Gastroesophageal sphincter (tissue), 4 donors: ENCODE measurements around the gene VWA3B. TPM values are rescaled to one million over a fixed set of nuclear protein-coding genes. Genes with fewer than 3 reads are reported as not detected.

Experiments used
- ATAC-seq: fragments of 150-250 bp; one replicate; pipeline ENCODE4 v1.9.1; 2016; ENCODE audit warnings: mild to moderate bottlenecking, moderate library complexity
- H3K27ac ChIP-seq, 4 donors: fragments of 200-600 bp; sonication (generic) in 3 of 4; 1 replicate in 3 of 4; 2 replicates in 1 of 4; pipeline ENCODE4 v1.5.1; 2016 to 2019
- H3K27me3 ChIP-seq: fragments of 200-600 bp; sonication (generic); one replicate; pipeline ENCODE4 v1.5.1; 2019
- H3K36me3 ChIP-seq, 2 donors: fragments of 200-600 bp; sonication (generic); one replicate each; pipeline ENCODE4 v1.5.1; 2019; ENCODE audit warnings: control low read depth in 1 of 2
- H3K4me1 ChIP-seq, 3 donors: fragments of 200-600 bp; sonication (generic); 1 replicate in 2 of 3; 2 replicates in 1 of 3; pipeline ENCODE4 v1.5.1; 2016 to 2019; ENCODE audit warnings: control low read depth in 2 of 3
- H3K4me3 ChIP-seq, 2 donors: fragments of 200-600 bp; sonication (generic); one replicate each; pipeline ENCODE4 v1.5.1; 2019; ENCODE audit warnings: mild to moderate bottlenecking in 1 of 2, moderate library complexity in 1 of 2
- H3K9me3 ChIP-seq, 3 donors: fragments of 200-600 bp; sonication (generic); one replicate each; pipeline ENCODE4 v1.5.1; 2017 to 2019; ENCODE audit warnings: control low read depth in 2 of 3
- CTCF ChIP-seq, 4 experiments: fragments of 200-600 bp in 2 of 4; fragments of 450-650 bp in 2 of 4; sonication (generic) in 1 of 4; IDR thresholded peaks; one replicate each; pipeline ENCODE4 v1.5.1; 2017 to 2019; ENCODE audit warnings: antibody characterized with exemption in 4 of 4, mild to moderate bottlenecking in 2 of 4, moderate library complexity in 2 of 4
- EP300 ChIP-seq: sonication (generic); formaldehyde crosslinking; IDR thresholded peaks from one replicate; pipeline ENCODE4 v1.6.1; 2017; ENCODE audit warnings: antibody characterized with exemption, mild to moderate bottlenecking
- POLR2A ChIP-seq, 2 donors: fragments of 450-650 bp; IDR thresholded peaks; one replicate each; pipeline ENCODE4 v1.6.1; 2017; ENCODE audit warnings: antibody characterized with exemption in 2 of 2, mild to moderate bottlenecking in 2 of 2, moderate library complexity in 1 of 2
- POLR2AphosphoS5 ChIP-seq: sonication (generic); formaldehyde crosslinking; IDR thresholded peaks from one replicate; pipeline ENCODE4 v1.6.1; 2017; ENCODE audit warnings: antibody characterized with exemption
- WGBS, 2 donors: methylation state at CpG; one replicate each; pipeline ENCODE4 v1.1.5; 2018; ENCODE audit warnings: low coverage in 1 of 2; 5-methylcytosine and 5-hydroxymethylcytosine counted together
- total RNA-seq, 4 donors: library from RNA; depleted of rRNA; stranded (reverse); fragments of >200 nt; gene quantifications; one replicate each; pipeline ENCODE4 v1.1.0, GENCODE V29; 2016

VWA3B gene
- total RNA-seq: not detected

- 1% methylated on average over 10 to 17 of the region's 74 CpGs for WGBS, 2 donors
- peak within 1 kb of the TSS in 1 of 4 donors; percentile 19 for H3K27ac ChIP-seq
- no peaks in the 10 kb centered on the region for H3K36me3 ChIP-seq
- peak; percentile 89 for ATAC-seq
- no peak for TF ChIP-seq EP300
- TF ChIP-seq POLR2AphosphoS5: no peak
- TF ChIP-seq POLR2A (IDR thresholded peaks at IDR 0.05): no peak
- no peak for TF ChIP-seq CTCF (IDR thresholded peaks at IDR 0.05)
- H3K27me3 ChIP-seq: no peaks in the 10 kb centered on the region
- peaks cover 0 to 16% (median 14%) of the 10 kb centered on the region in 3 donors for H3K4me1 ChIP-seq
- peak within 1 kb of the TSS; percentile 15 to 54 for H3K4me3 ChIP-seq
- H3K9me3 ChIP-seq: no peaks in the 10 kb centered on the region
Observed at GRCh38 chr2:98086491-98087446, at the start of gene VWA3B. Gene VWA3B, plus strand, starts transcription at chr2:98087167. Its CDS starts 5,926 bp downstream, at chr2:98093093.

- Histone ChIP-seq H3K36me3 (no peaks in the 10 kb centered on the region), H3K4me1 (peaks cover 0 to 33% (median 0%) of the 10 kb centered on the region in 3 donors), H3K9me3 (no peaks in the 10 kb centered on the region), H3K27me3 (no peaks in the 10 kb centered on the region), H3K27ac (peak overlapping the region in 2 of 4 donors; percentile 3), H3K4me3 (no peak overlapping the region)
- ATAC-seq: no peak
- TF ChIP-seq POLR2AphosphoS5: no peak
- no peak for TF ChIP-seq POLR2A (IDR thresholded peaks at IDR 0.05)
- TF ChIP-seq EP300: no peak
- no peak for TF ChIP-seq CTCF (IDR thresholded peaks at IDR 0.05)
- 15 to 38% methylated on average over 2 of the region's 2 CpGs for WGBS, 2 donors
Observed at GRCh38 chr2:98037206-98037605, 49.8 kb upstream of the VWA3B start.

GRCh38 chr2:98037666-98038336 lies 49.2 kb upstream of the VWA3B start:
- no peak overlapping the region for H3K4me3 ChIP-seq
- no peak for ATAC-seq
- no peak overlapping the region for H3K27ac ChIP-seq
- peaks cover 0 to 33% (median 0%) of the 10 kb centered on the region in 3 donors for H3K4me1 ChIP-seq
- no peaks in the 10 kb centered on the region for H3K9me3 ChIP-seq
- no peaks in the 10 kb centered on the region for H3K36me3 ChIP-seq
- H3K27me3 ChIP-seq: no peaks in the 10 kb centered on the region
- WGBS, 2 donors: 60 to 100% methylated on average over 1 to 2 of the region's 2 CpGs
- TF ChIP-seq POLR2AphosphoS5 (no peak), POLR2A (IDR thresholded peaks at IDR 0.05) (no peak), CTCF (IDR thresholded peaks at IDR 0.05) (no peak), EP300 (no peak)

GRCh38 chr2:98039085-98039756 lies 47.7 kb upstream of the VWA3B start:
- no peaks in the 10 kb centered on the region for H3K36me3 ChIP-seq
- peaks cover 0 to 12% (median 0%) of the 10 kb centered on the region in 3 donors for H3K9me3 ChIP-seq
- H3K4me1 ChIP-seq: peaks cover 0 to 33% (median 0%) of the 10 kb centered on the region in 3 donors
- H3K4me3 ChIP-seq: no peak overlapping the region
- WGBS, 2 donors: 68 to 100% methylated on average over 5 to 10 of the region's 12 CpGs
- H3K27me3 ChIP-seq: no peaks in the 10 kb centered on the region
- no peak overlapping the region for H3K27ac ChIP-seq
- TF ChIP-seq EP300: no peak
- TF ChIP-seq POLR2A (IDR thresholded peaks at IDR 0.05): no peak
- TF ChIP-seq CTCF (IDR thresholded peaks at IDR 0.05): no peak
- no peak for TF ChIP-seq POLR2AphosphoS5
- no peak for ATAC-seq
